Measurements from ENCODE around the gene JMJD1C. TPM values are rescaled to one million over a fixed set of nuclear protein-coding genes. Genes with fewer than 3 reads are reported as not detected.

Gene JMJD1C
- total RNA-seq, 1 donor from 2014 or later = 65.0 TPM

GRCh38 chr10:63477927-63478326 is 12.2 kb upstream of the JMJD1C start:
- DNase-seq (ENCODE audit: low spot score in 2 of 2) = no peak
- no peak overlapping the region for H3K27ac ChIP-seq
- H3K4me1 ChIP-seq = peaks cover 0 to 7% of the 10 kb centered on the region in 2 donors
- no peaks in the 10 kb centered on the region for H3K9me3 ChIP-seq
- no peaks in the 10 kb centered on the region for H3K36me3 ChIP-seq
- H3K4me3 ChIP-seq = no peak overlapping the region
- TF ChIP-seq CTCF (IDR thresholded peaks at IDR 0.05) = no peak
- no peaks in the 10 kb centered on the region for H3K27me3 ChIP-seq
- intact Hi-C loops (cut with DNase I) = no loop called here

- no peak for TF ChIP-seq CTCF (IDR thresholded peaks at IDR 0.05)
- DNase-seq (ENCODE audit: low spot score in 2 of 2) = no peak
- Histone ChIP-seq H3K4me3 (no peak overlapping the region), H3K4me1 (peaks cover 0 to 8% of the 10 kb centered on the region in 2 donors), H3K27ac (no peak overlapping the region), H3K36me3 (no peaks in the 10 kb centered on the region), H3K27me3 (no peaks in the 10 kb centered on the region), H3K9me3 (no peaks in the 10 kb centered on the region)
- intact Hi-C loops (cut with DNase I) = no loop called here
Observed at GRCh38 chr10:63474488-63474887, 8.7 kb upstream of the JMJD1C start.

GRCh38 chr10:63470928-63471327 is 5.2 kb upstream of the JMJD1C start:
- intact Hi-C loops (cut with DNase I) = no loop called here
- no peak for DNase-seq (ENCODE audit: low spot score in 2 of 2)

GRCh38 chr10:63468947-63469346 is 3.2 kb upstream of the JMJD1C start:
- TF ChIP-seq CTCF (IDR thresholded peaks at IDR 0.05) = no peak
- no peak for DNase-seq (ENCODE audit: low spot score in 2 of 2)
- Histone ChIP-seq H3K36me3 (no peaks in the 10 kb centered on the region), H3K9me3 (no peaks in the 10 kb centered on the region), H3K4me1 (peaks cover 0 to 19% of the 10 kb centered on the region in 2 donors), H3K27me3 (no peaks in the 10 kb centered on the region), H3K4me3 (no peak overlapping the region), H3K27ac (no peak overlapping the region)
- intact Hi-C loops (cut with DNase I) = loop anchor here (5.0 kb wide), 5 partner anchors 108 to 328 kb away; no protein-coding TSS in a partner anchor

More at GRCh38 chr10:63470928-63471327, 5.2 kb upstream of the JMJD1C start:
- no peak overlapping the region for H3K4me3 ChIP-seq
- peaks cover 0 to 15% of the 10 kb centered on the region in 2 donors for H3K4me1 ChIP-seq
- H3K27me3 ChIP-seq = no peaks in the 10 kb centered on the region
- no peak for TF ChIP-seq CTCF (IDR thresholded peaks at IDR 0.05)
- no peaks in the 10 kb centered on the region for H3K9me3 ChIP-seq
- H3K36me3 ChIP-seq = no peaks in the 10 kb centered on the region
- H3K27ac ChIP-seq = no peak overlapping the region

GRCh38 chr10:63467841-63468240 is 2.1 kb upstream of the JMJD1C start:
- TF ChIP-seq CTCF (IDR thresholded peaks at IDR 0.05) = no peak
- Histone ChIP-seq H3K9me3 (no peaks in the 10 kb centered on the region), H3K4me3 (no peak overlapping the region), H3K27ac (no peak overlapping the region), H3K27me3 (no peaks in the 10 kb centered on the region), H3K36me3 (no peaks in the 10 kb centered on the region), H3K4me1 (peaks cover 0 to 22% of the 10 kb centered on the region in 2 donors)
- intact Hi-C loops (cut with DNase I) = loop anchor here (5.0 kb wide), 5 partner anchors 109 to 329 kb away; no protein-coding TSS in a partner anchor
- no peak for DNase-seq (ENCODE audit: low spot score in 2 of 2)

Data from ascending aorta (tissue), 2 donors.